HepG2 (cell line): ENCODE results near the gene EBP. TPM values are rescaled to one million over a fixed set of nuclear protein-coding genes. Genes with fewer than 3 reads are reported as not detected.

Experiments used
- ATAC-seq: fragments of 200-7000 bp; cut with Tn5 transposase; 3 replicates; pipeline ENCODE4 v1.9.1; 2020; ENCODE audit warnings: mild to moderate bottlenecking, moderate library complexity
- BruUV-seq: library from RNA; stranded (reverse); fragments of 400-500 nt; replicated peaks from 2 replicates; lab custom pipeline; 2021; lab: Mats Ljungman, UMichigan
- CTCF ChIA-PET: fragments of 300-600 bp; formaldehyde crosslinking; extraction: SDS; loops from one replicate; lab custom pipeline; 2021; ENCODE audit warnings: low total read pairs, inconsistent platforms, low intra/inter-chr PET ratio; lab: Yijun Ruan, JAX
- POLR2A ChIA-PET: fragments of 350-600 bp; sonication (Branson Sonifier 250); formaldehyde crosslinking; loops from one replicate; lab custom pipeline; 2020; ENCODE audit warnings: antibody characterized with exemption, inconsistent platforms; lab: Yijun Ruan, JAX
- DNase-seq: peaks from one replicate; pipeline ENCODE4 v3.0.0-alpha.2; 2015; ENCODE audit warnings: low spot score
- FAIRE-seq: peaks from 3 replicates; lab custom pipeline; 2011; peaks lifted over from hg19 to GRCh38; lab: Jason Lieb, UNC
- H2AFZ ChIP-seq: one replicate; pipeline ENCODE4 v1.6.1; 2011; ENCODE audit warnings: low read length, inconsistent platforms
- H3K27ac ChIP-seq: fragments of 300-600 bp; 3 replicates; pipeline ENCODE4 v1.8.0; 2011; ENCODE audit warnings: mixed run types, mild to moderate bottlenecking, mixed read lengths, low read length, inconsistent platforms; ENCODE audit not compliant: insufficient read depth; ENCODE audit errors: extremely low read length
- H3K27me3 ChIP-seq, 2 experiments: fragments of 200-600 bp in 1 of 2; 2 replicates in 1 of 2; 3 replicates in 1 of 2; pipeline versions ENCODE4 v1.6.0 to v1.8.0; 2011; ENCODE audit warnings: low read length in 2 of 2, mild to moderate bottlenecking in 2 of 2, moderate library complexity in 2 of 2, inconsistent platforms in 1 of 2; ENCODE audit not compliant: insufficient read depth in 2 of 2, control insufficient read depth in 1 of 2
- H3K36me3 ChIP-seq, 2 experiments: fragments of 200-600 bp in 1 of 2; replicated peaks in 1 of 2; 2 replicates in 1 of 2; 3 replicates in 1 of 2; pipeline versions ENCODE4 v1.5.1 to v1.8.0; 2011; ENCODE audit warnings: low read length in 2 of 2, inconsistent platforms in 1 of 2; ENCODE audit not compliant: insufficient read depth in 2 of 2, control insufficient read depth in 1 of 2
- H3K4me1 ChIP-seq: 2 replicates; pipeline ENCODE4 v1.5.1; 2012; ENCODE audit warnings: low read length, inconsistent platforms; ENCODE audit not compliant: insufficient read depth
- H3K4me2 ChIP-seq: 2 replicates; pipeline ENCODE4 v1.6.0; 2011; ENCODE audit warnings: low read depth, low read length, inconsistent platforms
- H3K4me3 ChIP-seq, 3 experiments: fragments of 200-600 bp in 1 of 3; sonication (generic), shearing (Covaris generic) in 1 of 3; replicated peaks in 1 of 3; 2 replicates each; pipeline ENCODE4 v1.5.1; 2011 to 2016; ENCODE audit warnings: low read length in 3 of 3, inconsistent platforms in 2 of 3, low read depth in 2 of 3, mild to moderate bottlenecking in 2 of 3, control low read depth in 1 of 3, mixed read lengths in 1 of 3; ENCODE audit not compliant: insufficient read depth in 1 of 3
- H3K79me2 ChIP-seq: one replicate; pipeline ENCODE4 v1.6.1; 2011; ENCODE audit warnings: low read length, inconsistent platforms; ENCODE audit not compliant: insufficient read depth
- H3K9ac ChIP-seq: 2 replicates; pipeline ENCODE4 v1.6.0; 2011; ENCODE audit warnings: mild to moderate bottlenecking, low read depth, low read length, inconsistent platforms; ENCODE audit not compliant: insufficient read depth
- H3K9me3 ChIP-seq: 2 replicates; pipeline ENCODE4 v1.5.1; 2012; ENCODE audit warnings: mild to moderate bottlenecking, low read length
- H4K20me1 ChIP-seq: 2 replicates; pipeline ENCODE4 v1.6.0; 2011; ENCODE audit warnings: inconsistent platforms, mild to moderate bottlenecking, low read length, moderate library complexity; ENCODE audit not compliant: insufficient read depth
- CERS6 ChIP-seq: sonication (generic); formaldehyde crosslinking; IDR thresholded peaks from 2 replicates; pipeline ENCODE4 v1.5.0; 2020; ENCODE audit warnings: missing genetic modification reagents
- HBP1 ChIP-seq: IDR thresholded peaks from 2 replicates; pipeline ENCODE4 v1.6.1; 2016; ENCODE audit warnings: low read depth, control low read depth
- KDM5A ChIP-seq: fragments of 200-600 bp; sonication (generic); IDR thresholded peaks from 2 replicates; pipeline ENCODE4 v1.7.0; 2018; ENCODE audit warnings: antibody characterized with exemption, mild to moderate bottlenecking, low read length, borderline replicate concordance
- ZNF746 ChIP-seq: sonication (generic); formaldehyde crosslinking; IDR thresholded peaks from 2 replicates; pipeline ENCODE4 v1.8.0; 2022; ENCODE audit warnings: mild to moderate bottlenecking, missing genetic modification reagents
- WGBS: methylation state at CpG from one replicate; pipeline ENCODE4 v1.1.6; 2017; ENCODE audit warnings: low lambda C conversion rate; 5-methylcytosine and 5-hydroxymethylcytosine counted together
- in situ Hi-C: cut with HindIII; loops from 2 replicates; pipeline ENCODE4 v1.10.0; 2017; ENCODE audit warnings: low pct_unique_long_range_greater_than_20kb; ENCODE audit not compliant: extremely low pct_ligation_motif_present
- intact Hi-C: fragments of 100-400 bp; cut with micrococcal nuclease; formaldehyde crosslinking; loops from one replicate; pipeline ENCODE4 v1.10.0; 2022; ENCODE audit not compliant: unreplicated experiment
- polyA plus RNA-seq, 8 experiments: library from polyadenylated mRNA; depleted of rRNA in 3 of 8; stranded (reverse) in 7 of 8; unstranded in 1 of 8; fragments of >200 nt; fragmentation: Illumina TruSeq in 4 of 8; extraction: Trizol in 4 of 8; gene quantifications; 2 replicates each; pipeline versions ENCODE4 v1.2.1 to v1.2.3, GENCODE V29; 2011 to 2016; ENCODE audit warnings: low read depth in 4 of 8, missing spikeins in 1 of 8, mixed read lengths in 1 of 8; ENCODE audit not compliant: insufficient read depth in 1 of 8
- total RNA-seq, 5 experiments: library from RNA; depleted of rRNA; stranded (reverse); fragments of >200 nt; fragmentation: Illumina TruSeq; extraction: Trizol; gene quantifications; 2 replicates each; pipeline ENCODE4 v1.2.3, GENCODE V29; 2016; ENCODE audit warnings: low read depth in 1 of 5

EBP gene
- total and polyA plus RNA-seq, 2 of the 13 experiments (the other 11 are each of a cell fraction or from before 2014, with no cell fraction given) = 106 to 260 TPM

GRCh38 chrX:48491809-48492208 is 29.8 kb upstream of the EBP start:
- H3K27me3 ChIP-seq = no peaks in the 10 kb centered on the region; a peak in 1 of 5 replicates
- POLR2A ChIA-PET = no interaction called here
- WGBS = no CpG with 5 or more reads among the region's 9 CpGs
- H3K4me2 ChIP-seq = no peak overlapping the region
- in situ Hi-C loops (loop anchor here (5.0 kb wide), 1 partner anchor 410 kb away; no protein-coding TSS in a partner anchor), intact Hi-C loops (loop anchor here (10.0 kb wide), 1 partner anchor 407 kb away; no protein-coding TSS in a partner anchor)
- no peaks in the 10 kb centered on the region for H4K20me1 ChIP-seq
- no peaks in the 10 kb centered on the region for H3K79me2 ChIP-seq
- no peak overlapping the region for H3K27ac ChIP-seq
- H3K9me3 ChIP-seq = no peaks in the 10 kb centered on the region
- no peak for DNase-seq
- BruUV-seq = no TSS peak
- H2AFZ ChIP-seq = no peak overlapping the region
- TF ChIP-seq HBP1 (CRISPR knock-in tag) (no peak), CERS6 (CRISPR knock-in tag) (no peak), ZNF746 (CRISPR knock-in tag) (no peak)
- TF ChIP-seq, all 625 proteins: peak for 0
- Histone ChIP-seq H3K4me3 (no peak overlapping the region), H3K4me1 (peaks cover 26% of the 10 kb centered on the region), H3K9ac (no peak overlapping the region), H3K36me3 (no peaks in the 10 kb centered on the region)
- ATAC-seq (no peak), FAIRE-seq (no peak)
- CTCF ChIA-PET = no interaction called here

GRCh38 chrX:48492293-48492910 is 29.2 kb upstream of the EBP start:
- no peak overlapping the region for H3K4me3 ChIP-seq
- no peak overlapping the region for H3K27ac ChIP-seq
- CTCF ChIA-PET = no interaction called here
- no peaks in the 10 kb centered on the region for H3K9me3 ChIP-seq
- WGBS = 25% methylated on average over 4 of the region's 7 CpGs
- no peaks in the 10 kb centered on the region; a peak in 1 of 5 replicates for H3K27me3 ChIP-seq
- ATAC-seq (no peak), DNase-seq (no peak), FAIRE-seq (no peak)
- no peak overlapping the region for H3K4me2 ChIP-seq
- no peaks in the 10 kb centered on the region for H4K20me1 ChIP-seq
- H3K9ac ChIP-seq = no peak overlapping the region
- POLR2A ChIA-PET = interaction anchor here (2.9 kb wide), 1 partner anchor 23 kb away, joined by 16 read pairs; the partner anchor contains the start of gene SLC38A5
- no peaks in the 10 kb centered on the region for H3K36me3 ChIP-seq
- in situ Hi-C loops = loop anchor here (5.0 kb wide), 1 partner anchor 410 kb away; no protein-coding TSS in a partner anchor
- H2AFZ ChIP-seq = no peak overlapping the region
- H3K4me1 ChIP-seq = peaks cover 26% of the 10 kb centered on the region
- no TSS peak for BruUV-seq
- intact Hi-C loops = loop anchor here (10.0 kb wide), 1 partner anchor 408 kb away; no protein-coding TSS in a partner anchor
- TF ChIP-seq KDM5A = no peak
- H3K79me2 ChIP-seq = no peaks in the 10 kb centered on the region
